OCI-LY3 (cell line): ENCODE data around the gene STX18.

Source experiments
- CTCF ChIP-seq: fragments of 200-600, 300-600 bp; sonication (generic); IDR thresholded peaks from 2 replicates; pipeline ENCODE4 v1.5.1; 2014; ENCODE audit warnings: antibody characterized with exemption, low read length, low read depth
- EZH2phosphoT487 ChIP-seq: fragments of 200-600 bp; shearing (Covaris generic); IDR thresholded peaks from 2 replicates; pipeline ENCODE4 v1.6.1; 2018; ENCODE audit warnings: antibody characterized with exemption, mixed run types, low read depth

GRCh38 chr4:4590546-4590945 is 48.7 kb upstream of the STX18 start:
- TF ChIP-seq CTCF (no peak), EZH2phosphoT487 (no peak)
